Dendritic cell treated with granulocyte-macrophage colony-stimulating factor and Interleukin-4, amounts not matched to agents 40 ng/mL and 50 ng/mL, for 4 days (primary cell): ENCODE measurements around the gene RGL3.
"Not testable (repeated sequence)": the region's sequence is repeated elsewhere in the genome, so short reads cannot be mapped to it uniquely, and the experiment has no call there.

Source experiments
- H3K27ac Mint-ChIP-seq: one replicate; pipeline ENCODE4 v1.8.0; 2022; ENCODE audit warnings: mild to moderate bottlenecking, mixed read lengths
- H3K27me3 Mint-ChIP-seq: one replicate; pipeline ENCODE4 v1.8.0; 2022; ENCODE audit warnings: mild to moderate bottlenecking, mixed read lengths
- H3K36me3 Mint-ChIP-seq: one replicate; pipeline ENCODE4 v1.8.0; 2022; ENCODE audit warnings: low read depth, mixed read lengths
- H3K4me1 Mint-ChIP-seq: one replicate; pipeline ENCODE4 v1.8.0; 2022; ENCODE audit warnings: low read depth, mixed read lengths
- H3K4me3 Mint-ChIP-seq: one replicate; pipeline ENCODE4 v1.8.0; 2022; ENCODE audit warnings: mild to moderate bottlenecking, moderate library complexity, mixed read lengths
- H3K9me3 Mint-ChIP-seq: one replicate; pipeline ENCODE4 v1.8.0; 2022; ENCODE audit warnings: mixed read lengths
- intact Hi-C: fragments of 100-400 bp; cut with micrococcal nuclease; formaldehyde crosslinking; loops from one replicate; pipeline ENCODE4 v1.15.0; 2022

Gene RGL3

GRCh38 chr19:11397089-11397610 is 22.0 kb downstream of the RGL3 start:
- intact Hi-C loops, result no loop called here

GRCh38 chr19:11390933-11391680 is 28.0 kb downstream of the RGL3 start:
- H3K4me1 Mint-ChIP-seq, result peaks cover 16% of the 10 kb centered on the region
- no peak overlapping the region for H3K4me3 Mint-ChIP-seq
- peaks cover 22% of the 10 kb centered on the region for H3K27me3 Mint-ChIP-seq
- intact Hi-C loops, result no loop called here
- no peaks in the 10 kb centered on the region for H3K36me3 Mint-ChIP-seq
- H3K9me3 Mint-ChIP-seq, result peaks cover 8% of the 10 kb centered on the region
- H3K27ac Mint-ChIP-seq, result no peak overlapping the region

More at GRCh38 chr19:11397089-11397610, 22.0 kb downstream of the RGL3 start:
- Mint-ChIP-seq H3K9me3 (no peaks in the 10 kb centered on the region), H3K4me3 (no peak overlapping the region), H3K4me1 (peaks cover 5% of the 10 kb centered on the region), H3K27me3 (peaks cover 30% of the 10 kb centered on the region), H3K27ac (no peak overlapping the region), H3K36me3 (no peaks in the 10 kb centered on the region)

GRCh38 chr19:11390359-11390758 is 28.8 kb downstream of the RGL3 start:
- intact Hi-C loops, result no loop called here
- Mint-ChIP-seq H3K4me1 (peaks cover 15% of the 10 kb centered on the region), H3K4me3 (no peak overlapping the region), H3K27me3 (peaks cover 19% of the 10 kb centered on the region), H3K9me3 (peaks cover 8% of the 10 kb centered on the region), H3K36me3 (no peaks in the 10 kb centered on the region), H3K27ac (no peak overlapping the region)

GRCh38 chr19:11387162-11388034 is 31.7 kb downstream of the RGL3 start:
- Mint-ChIP-seq H3K36me3 (no peaks in the 10 kb centered on the region), H3K4me1 (peaks cover 35% of the 10 kb centered on the region), H3K27me3 (peaks cover 21% of the 10 kb centered on the region), H3K27ac (peak overlapping the region; percentile 79), H3K9me3 (peaks cover 8% of the 10 kb centered on the region), H3K4me3 (no peak overlapping the region)
- intact Hi-C loops, result no loop called here

GRCh38 chr19:11384778-11385129 is 34.4 kb downstream of the RGL3 start:
- peak overlapping the region; percentile 51 for H3K27ac Mint-ChIP-seq
- H3K27me3 Mint-ChIP-seq, result peaks cover 28% of the 10 kb centered on the region
- intact Hi-C loops, result no loop called here
- H3K4me3 Mint-ChIP-seq, result no peak overlapping the region
- no peaks in the 10 kb centered on the region for H3K9me3 Mint-ChIP-seq
- H3K36me3 Mint-ChIP-seq, result peaks cover 16% of the 10 kb centered on the region
- H3K4me1 Mint-ChIP-seq, result peaks cover 52% of the 10 kb centered on the region

- H3K4me1 Mint-ChIP-seq, result peaks cover 53% of the 10 kb centered on the region
- intact Hi-C loops, result no loop called here
- H3K27ac Mint-ChIP-seq, result peak overlapping the region; percentile 82
- H3K9me3 Mint-ChIP-seq, result no peaks in the 10 kb centered on the region
- peaks cover 22% of the 10 kb centered on the region for H3K36me3 Mint-ChIP-seq
- H3K4me3 Mint-ChIP-seq, result peak overlapping the region; percentile 69
- H3K27me3 Mint-ChIP-seq, result peaks cover 28% of the 10 kb centered on the region
Measured at GRCh38 chr19:11383706-11384048, 35.4 kb downstream of the RGL3 start.

GRCh38 chr19:11382898-11383705 is 36.0 kb downstream of the RGL3 start:
- peaks cover 28% of the 10 kb centered on the region for H3K36me3 Mint-ChIP-seq
- peak overlapping the region; percentile 82 for H3K27ac Mint-ChIP-seq
- peaks cover 28% of the 10 kb centered on the region for H3K27me3 Mint-ChIP-seq
- intact Hi-C loops, result no loop called here
- H3K4me1 Mint-ChIP-seq, result peaks cover 59% of the 10 kb centered on the region
- peak overlapping the region; percentile 69 for H3K4me3 Mint-ChIP-seq
- no peaks in the 10 kb centered on the region for H3K9me3 Mint-ChIP-seq

- H3K36me3 Mint-ChIP-seq, result peaks cover 35% of the 10 kb centered on the region
- intact Hi-C loops, result loop anchor here (1.0 to 2.0 kb wide), 2 partner anchors 42 to 54 kb away; partner anchors contain the start of genes ODAD3 and PRKCSH
- H3K27me3 Mint-ChIP-seq, result peaks cover 28% of the 10 kb centered on the region
- H3K27ac Mint-ChIP-seq, result peak overlapping the region; percentile 82
- peaks cover 66% of the 10 kb centered on the region for H3K4me1 Mint-ChIP-seq
- no peaks in the 10 kb centered on the region for H3K9me3 Mint-ChIP-seq
- H3K4me3 Mint-ChIP-seq, result peak overlapping the region; percentile 83
Measured at GRCh38 chr19:11380653-11381537, 38.2 kb downstream of the RGL3 start.

- intact Hi-C loops, result loop anchor here (2.0 kb wide), 1 partner anchor 43 kb away; no protein-coding TSS in a partner anchor
- peaks cover 41% of the 10 kb centered on the region for H3K36me3 Mint-ChIP-seq
- no peaks in the 10 kb centered on the region for H3K9me3 Mint-ChIP-seq
- peak overlapping the region; percentile 82 for H3K27ac Mint-ChIP-seq
- H3K4me3 Mint-ChIP-seq, result peak overlapping the region; percentile 83
- H3K4me1 Mint-ChIP-seq, result peaks cover 71% of the 10 kb centered on the region
- H3K27me3 Mint-ChIP-seq, result peaks cover 28% of the 10 kb centered on the region
Measured at GRCh38 chr19:11379857-11380350, 39.2 kb downstream of the RGL3 start.

- Mint-ChIP-seq H3K27me3 (peaks cover 24% of the 10 kb centered on the region), H3K36me3 (peaks cover 41% of the 10 kb centered on the region), H3K4me1 (peaks cover 66% of the 10 kb centered on the region), H3K27ac (peak overlapping the region; percentile 82)
- H3K4me3 Mint-ChIP-seq, intact Hi-C loops, H3K9me3 Mint-ChIP-seq: not testable (repeated sequence)
Measured at GRCh38 chr19:11379269-11379845, 39.8 kb downstream of the RGL3 start.

- intact Hi-C loops, result no loop called here
- Mint-ChIP-seq H3K4me3 (no peak overlapping the region), H3K27me3 (peaks cover 20% of the 10 kb centered on the region), H3K27ac (peak overlapping the region; percentile 40), H3K4me1 (peaks cover 58% of the 10 kb centered on the region), H3K9me3 (no peaks in the 10 kb centered on the region), H3K36me3 (peaks cover 41% of the 10 kb centered on the region)
Measured at GRCh38 chr19:11378319-11379189, 40.6 kb downstream of the RGL3 start.

- Mint-ChIP-seq H3K27me3 (peaks cover 12% of the 10 kb centered on the region), H3K27ac (no peak overlapping the region), H3K36me3 (peaks cover 41% of the 10 kb centered on the region), H3K4me3 (no peak overlapping the region), H3K4me1 (peaks cover 50% of the 10 kb centered on the region), H3K9me3 (no peaks in the 10 kb centered on the region)
- intact Hi-C loops, result no loop called here
Measured at GRCh38 chr19:11377756-11378155, 41.4 kb downstream of the RGL3 start.
